ENCODE data around the gene SYTL3. TPM values are rescaled to one million over a fixed set of nuclear protein-coding genes. Genes with fewer than 3 reads are reported as not detected.
"Not testable (repeated sequence)": the region's sequence is repeated elsewhere in the genome, so short reads cannot be mapped to it uniquely, and the experiment has no call there.

The SYTL3 gene
- total RNA-seq, 1 experiment from 2014 or later = 7.8 TPM

DNA sequence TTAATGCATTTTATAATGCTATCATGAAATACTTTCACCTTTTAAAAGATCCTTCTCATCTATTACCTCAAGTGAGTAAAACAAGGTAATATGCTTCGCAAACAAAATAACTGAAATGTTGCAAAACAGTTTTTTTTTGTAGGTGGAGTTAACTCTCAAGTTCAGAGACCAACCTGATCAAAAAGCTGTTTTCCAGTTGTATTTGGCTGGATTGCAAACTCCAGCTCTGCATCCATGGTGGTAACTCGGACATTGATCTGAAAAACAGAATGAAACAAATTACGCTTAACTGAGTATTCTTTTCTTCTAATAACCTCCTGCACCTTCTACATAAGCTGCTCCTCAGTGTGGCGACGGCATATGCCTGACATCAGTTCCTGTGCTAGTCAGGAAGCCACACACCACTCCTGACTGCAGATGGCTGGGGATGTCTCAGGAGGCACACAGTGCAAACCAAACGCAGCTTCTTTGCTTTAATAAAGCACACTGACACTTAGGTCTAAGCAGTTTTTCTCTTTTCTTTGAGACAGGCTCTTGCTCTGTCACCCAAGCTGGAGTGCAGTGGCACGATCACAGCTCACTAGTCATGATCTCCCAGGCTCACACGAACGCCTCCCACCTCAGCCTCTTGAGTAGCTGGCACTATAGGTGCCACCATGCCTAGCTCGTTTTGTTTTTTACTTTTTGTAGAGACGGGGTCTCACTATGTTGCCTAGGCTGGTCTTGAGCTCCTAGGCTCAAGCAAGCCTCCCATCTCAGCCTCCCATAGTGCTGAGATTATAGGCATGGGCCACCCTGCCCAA lies 139.5 kb downstream of the SYTL3 start:
- Histone ChIP-seq H3K9me3 (ENCODE audit: insufficient read depth, low read depth) (no peaks in the 10 kb centered on the region), H3K79me2 (ENCODE audit: low read depth) (peaks cover 100% of the 10 kb centered on the region), H3K4me2 (no peak overlapping the region), H3F3A (ENCODE audit: insufficient read depth, low read depth) (peaks cover 100% of the 10 kb centered on the region), H4K20me1 (ENCODE audit: insufficient read depth) (peaks cover 99% of the 10 kb centered on the region), H3K27ac (peak overlapping the region; percentile 48), H3K27me3 (ENCODE audit: insufficient read depth, low read depth) (no peaks in the 10 kb centered on the region), H3K36me3 (ENCODE audit: low read depth) (peaks cover 91% of the 10 kb centered on the region), H2AFZ (no peak overlapping the region), H3K4me1 (replicated peaks; ENCODE audit: insufficient read depth) (peaks cover 94% of the 10 kb centered on the region), H3K9me2 (ENCODE audit: insufficient read depth) (no peaks in the 10 kb centered on the region; the same call in 1 of the 2 replicates), H3K4me3 (no peak overlapping the region)
- ChIA-PET POLR2A (ENCODE audit: unreplicated experiment) (interaction anchor here (0.7 kb wide), 1 partner anchor 19 kb away, joined by 3 read pairs; no protein-coding TSS in a partner anchor), CTCF (interaction anchor here (0.5 to 0.6 kb wide), 2 partner anchors 47 to 1394 kb away, joined by 4 to 14 read pairs; no protein-coding TSS in a partner anchor)
- BruUV-seq (replicated peaks) = no TSS peak
- intact Hi-C loops (cut with micrococcal nuclease; ENCODE audit: unreplicated experiment) = no loop called here
- TF ChIP-seq, protein P1, sequence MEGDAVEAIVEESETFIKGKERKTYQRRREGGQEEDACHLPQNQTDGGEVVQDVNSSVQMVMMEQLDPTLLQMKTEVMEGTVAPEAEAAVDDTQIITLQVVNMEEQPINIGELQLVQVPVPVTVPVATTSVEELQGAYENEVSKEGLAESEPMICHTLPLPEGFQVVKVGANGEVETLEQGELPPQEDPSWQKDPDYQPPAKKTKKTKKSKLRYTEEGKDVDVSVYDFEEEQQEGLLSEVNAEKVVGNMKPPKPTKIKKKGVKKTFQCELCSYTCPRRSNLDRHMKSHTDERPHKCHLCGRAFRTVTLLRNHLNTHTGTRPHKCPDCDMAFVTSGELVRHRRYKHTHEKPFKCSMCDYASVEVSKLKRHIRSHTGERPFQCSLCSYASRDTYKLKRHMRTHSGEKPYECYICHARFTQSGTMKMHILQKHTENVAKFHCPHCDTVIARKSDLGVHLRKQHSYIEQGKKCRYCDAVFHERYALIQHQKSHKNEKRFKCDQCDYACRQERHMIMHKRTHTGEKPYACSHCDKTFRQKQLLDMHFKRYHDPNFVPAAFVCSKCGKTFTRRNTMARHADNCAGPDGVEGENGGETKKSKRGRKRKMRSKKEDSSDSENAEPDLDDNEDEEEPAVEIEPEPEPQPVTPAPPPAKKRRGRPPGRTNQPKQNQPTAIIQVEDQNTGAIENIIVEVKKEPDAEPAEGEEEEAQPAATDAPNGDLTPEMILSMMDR (conservative IDR thresholded peaks at IDR 0.05) = no peak
- TF ChIP-seq EZH2 (IDR thresholded peaks at IDR 0.05; ENCODE audit: low read depth) = no peak
- DNase-seq = no peak

DNA sequence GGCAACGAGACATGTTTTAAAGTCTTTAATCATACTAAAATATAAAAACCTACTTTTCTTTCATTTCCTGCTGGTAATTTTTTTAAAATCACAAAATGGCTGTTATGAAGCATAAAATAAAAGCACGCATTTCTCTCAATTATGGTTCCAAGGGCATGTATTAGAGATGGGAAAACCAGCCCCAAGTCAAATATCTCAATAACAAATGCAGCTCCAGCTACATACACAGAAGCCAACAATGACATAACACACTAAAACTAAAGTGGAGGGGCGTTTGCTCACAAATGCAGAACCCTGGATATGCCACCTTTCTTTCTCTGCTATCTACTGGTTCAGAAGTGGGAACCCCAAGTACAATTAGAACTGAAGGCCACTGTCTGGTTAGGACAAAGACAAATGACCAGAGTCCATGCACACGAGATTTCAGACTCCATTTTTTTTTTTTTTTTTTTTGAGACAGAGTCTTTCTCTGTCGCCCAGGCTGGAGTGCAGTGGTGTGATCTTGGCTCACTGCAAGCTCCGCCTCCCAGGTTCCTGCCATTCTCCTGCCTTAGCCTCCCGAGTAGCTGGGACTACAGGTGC lies 141.5 kb downstream of the SYTL3 start:
- CTCF ChIA-PET = no interaction called here
- peak overlapping the region; percentile 9; the same call in 1 of the 2 replicates for H3K4me2 ChIP-seq
- no TSS peak for BruUV-seq (replicated peaks)
- peaks cover 100% of the 10 kb centered on the region for H3F3A ChIP-seq (ENCODE audit: insufficient read depth, low read depth)
- no peaks in the 10 kb centered on the region for H3K27me3 ChIP-seq (ENCODE audit: insufficient read depth, low read depth)
- H3K4me1 ChIP-seq (replicated peaks; ENCODE audit: insufficient read depth) = peaks cover 93% of the 10 kb centered on the region
- peak overlapping the region; percentile 52; the same call in 1 of the 2 replicates for H3K27ac ChIP-seq
- intact Hi-C loops (cut with micrococcal nuclease; ENCODE audit: unreplicated experiment) = no loop called here
- H3K79me2 ChIP-seq (ENCODE audit: low read depth) = peaks cover 100% of the 10 kb centered on the region
- no peak overlapping the region for H2AFZ ChIP-seq
- no peak for DNase-seq
- peaks cover 87% of the 10 kb centered on the region for H3K36me3 ChIP-seq (ENCODE audit: low read depth)
- no peak overlapping the region for H3K4me3 ChIP-seq
- TF ChIP-seq, protein P1 (conservative IDR thresholded peaks at IDR 0.05) = no peak
- TF ChIP-seq EZH2 (IDR thresholded peaks at IDR 0.05; ENCODE audit: low read depth) = no peak
- no peaks in the 10 kb centered on the region; the same call in 1 of the 2 replicates for H3K9me2 ChIP-seq (ENCODE audit: insufficient read depth)
- no peaks in the 10 kb centered on the region for H3K9me3 ChIP-seq (ENCODE audit: insufficient read depth, low read depth)
- H4K20me1 ChIP-seq (ENCODE audit: insufficient read depth) = peaks cover 100% of the 10 kb centered on the region
- POLR2A ChIA-PET (ENCODE audit: unreplicated experiment) = no interaction called here

DNA sequence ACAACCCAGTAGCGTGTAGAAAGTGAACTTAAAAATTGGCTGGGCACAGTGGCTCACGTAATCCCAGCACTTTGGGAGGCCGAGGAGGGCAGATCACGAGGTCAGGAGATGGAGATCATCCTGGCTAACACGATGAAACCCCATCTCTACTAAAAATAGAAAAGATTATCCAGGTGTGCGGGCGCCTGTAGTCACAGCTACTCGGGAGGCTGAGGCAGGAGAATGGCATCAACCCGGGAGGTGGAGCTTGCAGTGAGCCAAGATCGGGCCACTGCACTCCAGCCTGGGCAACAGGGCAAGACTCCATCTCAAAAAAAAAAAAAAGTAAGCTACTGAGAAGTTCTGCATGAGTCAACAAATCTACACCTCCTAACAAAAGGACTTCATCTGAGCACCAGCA lies 142.7 kb downstream of the SYTL3 start:
- H3K4me1 ChIP-seq (replicated peaks; ENCODE audit: insufficient read depth) = peaks cover 93% of the 10 kb centered on the region
- H2AFZ ChIP-seq; CTCF ChIA-PET; H3K4me3 ChIP-seq; H3K27me3 ChIP-seq (ENCODE audit: insufficient read depth, low read depth); intact Hi-C loops (cut with micrococcal nuclease; ENCODE audit: unreplicated experiment); H3K9me2 ChIP-seq (ENCODE audit: insufficient read depth); H3K9me3 ChIP-seq (ENCODE audit: insufficient read depth, low read depth); DNase-seq; BruUV-seq (replicated peaks): not testable (repeated sequence)
- H3K27ac ChIP-seq = peak overlapping the region; percentile 52
- H3K4me2 ChIP-seq = peak overlapping the region; percentile 12; the same call in 1 of the 2 replicates
- peaks cover 100% of the 10 kb centered on the region for H3F3A ChIP-seq (ENCODE audit: insufficient read depth, low read depth)
- H4K20me1 ChIP-seq (ENCODE audit: insufficient read depth) = peaks cover 100% of the 10 kb centered on the region
- H3K79me2 ChIP-seq (ENCODE audit: low read depth) = peaks cover 100% of the 10 kb centered on the region
- POLR2A ChIA-PET (ENCODE audit: unreplicated experiment) = interaction anchor here (0.6 kb wide), 1 partner anchor 210 kb away, joined by 23 read pairs; no protein-coding TSS in a partner anchor
- peaks cover 87% of the 10 kb centered on the region for H3K36me3 ChIP-seq (ENCODE audit: low read depth)
